ENCODE data around the gene HSPB1. TPM values are rescaled to one million over a fixed set of nuclear protein-coding genes. Genes with fewer than 3 reads are reported as not detected.

HSPB1 gene
- total and polyA plus RNA-seq, 2 donors (not counting 1 experiment from before 2014, with no cell fraction given): 34.0 to 343 TPM

DNA sequence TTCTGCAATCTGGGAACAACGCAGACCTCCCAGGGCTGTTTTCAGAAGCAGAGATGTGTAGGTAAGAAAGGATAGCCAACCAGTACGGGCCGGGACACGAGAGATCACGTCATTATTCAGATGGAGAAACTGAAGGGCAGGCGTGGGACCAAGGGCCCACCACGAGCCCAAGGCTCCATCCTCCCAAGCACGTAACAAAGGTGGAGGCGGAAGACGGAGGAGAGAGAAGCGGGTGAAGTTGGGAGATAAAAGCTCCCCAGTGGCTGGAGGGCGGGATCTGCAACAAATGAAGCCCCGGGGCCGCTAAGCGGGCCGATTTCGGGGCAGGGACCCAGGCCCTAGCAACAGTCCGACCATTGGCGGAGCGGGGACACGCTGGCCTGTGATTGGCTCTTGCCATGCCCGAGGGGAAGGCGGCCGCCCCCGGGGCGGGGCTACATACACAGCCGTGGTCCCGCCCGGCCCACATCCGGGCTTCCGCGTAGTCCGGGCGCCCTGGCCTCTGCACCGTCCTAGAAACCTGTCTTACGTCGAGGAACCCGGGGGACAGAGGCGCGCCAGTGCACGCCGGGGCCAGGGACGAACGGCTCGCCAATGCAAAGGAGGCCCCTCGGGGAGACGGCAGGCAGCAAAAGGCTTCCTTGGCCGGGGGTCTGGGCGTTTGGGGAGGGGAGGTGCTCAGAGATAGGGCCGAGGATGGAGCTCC, 15.5 kb downstream of the HSPB1 start:
- WGBS (ENCODE audit: insufficient coverage): under 1% methylated on average over 48 of the region's 50 CpGs
- peaks cover 8% of the 10 kb centered on the region for H4K20me1 ChIP-seq (ENCODE audit: control insufficient read depth, insufficient read depth, low read length, poor library complexity, severe bottlenecking)
- H3K36me3 ChIP-seq (replicated peaks in 1 of 2; ENCODE audit: control extremely low read depth in 1 of 2, control insufficient read depth in 1 of 2, extremely low read depth in 1 of 2, insufficient read depth in 2 of 2, low read length in 1 of 2): no peaks in the 10 kb centered on the region
- H3K9me3 ChIP-seq (ENCODE audit: control extremely low read depth in 1 of 3, control insufficient read depth in 2 of 3, insufficient read depth in 1 of 3, low read length in 2 of 3): no peaks in the 10 kb centered on the region
- CTCF ChIA-PET: interaction anchor here (0.6 to 5.0 kb wide), 10 partner anchors 12 to 142 kb away, joined by 3 to 25 read pairs (median 6); partner anchors contain the start of gene YWHAG
- no peaks in the 10 kb centered on the region for H3K27me3 Mint-ChIP-seq
- DNase-seq: peak; percentile 95
- POLR2A ChIA-PET: interaction anchor here (1.0 to 1.7 kb wide), 4 partner anchors 15 to 41 kb away, joined by 3 to 13 read pairs (median 5); partner anchors contain the start of gene YWHAG
- H3K4me3 Mint-ChIP-seq: peak overlapping the region; percentile 91
- H3K27me3 ChIP-seq (replicated peaks in 1 of 4; ENCODE audit: control extremely low read depth in 1 of 4, control insufficient read depth in 3 of 4, insufficient read depth in 4 of 4, low read length in 3 of 4): no peaks in the 10 kb centered on the region
- H3K4me3 ChIP-seq (ENCODE audit: control extremely low read depth in 1 of 5, extremely low read depth in 1 of 5, insufficient read depth in 1 of 5, low read depth in 2 of 5, low read length in 4 of 5): peak overlapping the region; percentile 68 to 99 (median 85)
- peak overlapping the region; percentile 88 for H3K4me2 ChIP-seq (replicated peaks; ENCODE audit: low read depth, low read length, poor library complexity, severe bottlenecking)
- intact Hi-C loops (cut with micrococcal nuclease): loop anchor here (1.0 to 10.0 kb wide), 6 partner anchors 16 to 1243 kb away; partner anchors contain the start of genes HSPB1 and RCC1L
- peak overlapping the region; percentile 86 for H3K9ac ChIP-seq (ENCODE audit: low read length)
- H3K27ac ChIP-seq (ENCODE audit: low read length in 2 of 2): peak overlapping the region; percentile 69 to 75
- H3K9me3 Mint-ChIP-seq (ENCODE audit: insufficient read depth): no peaks in the 10 kb centered on the region
- H3K27ac Mint-ChIP-seq: peak overlapping the region; percentile 93
- H3K79me2 ChIP-seq (ENCODE audit: control insufficient read depth, insufficient read depth, low read length): peaks cover 10% of the 10 kb centered on the region
- H3K4me1 Mint-ChIP-seq: peaks cover 23% of the 10 kb centered on the region
- peak; percentile 95 for ATAC-seq (ENCODE audit: low read depth)
- TF ChIP-seq CTCF (IDR thresholded peaks at IDR 0.05) (no peak), EZH2 (IDR thresholded peaks at IDR 0.05; ENCODE audit: borderline replicate concordance, insufficient read depth, low read depth, low read length, poor library complexity, severe bottlenecking) (no peak)
- peaks cover 6 to 25% of the 10 kb centered on the region in 2 donors for H3K4me1 ChIP-seq (ENCODE audit: control insufficient read depth in 2 of 2, insufficient read depth in 2 of 2, low read length in 2 of 2)
- H2AFZ ChIP-seq (ENCODE audit: insufficient read depth, low read depth, low read length, poor library complexity, severe bottlenecking): peak overlapping the region; percentile 98
